CD4-positive, alpha-beta T cell treated with Interleukin-6 at 100 ng/mL for 8 hours (primary cell): ENCODE results near the gene MRPS27.
"Not testable (repeated sequence)": the region's sequence is repeated elsewhere in the genome, so short reads cannot be mapped to it uniquely, and the experiment has no call there.

Experiments used
- DNase-seq: peaks from one replicate; pipeline ENCODE4 v3.0.0-alpha.2; 2020; ENCODE audit warnings: mixed read lengths, low spot score

MRPS27 gene

GRCh38 chr5:72202331-72202825, 117.7 kb downstream of the MRPS27 start:
- DNase-seq: no peak

GRCh38 chr5:72199681-72200080, 120.4 kb downstream of the MRPS27 start:
- DNase-seq: no peak

GRCh38 chr5:72197393-72197792, 122.6 kb downstream of the MRPS27 start:
- DNase-seq: no peak

GRCh38 chr5:72195581-72195980, 124.5 kb downstream of the MRPS27 start:
- no peak for DNase-seq

- DNase-seq: no peak
Observed at GRCh38 chr5:72194846-72195245, 125.2 kb downstream of the MRPS27 start.

- no peak for DNase-seq
Observed at GRCh38 chr5:72191404-72191803, 128.6 kb downstream of the MRPS27 start.

GRCh38 chr5:72189146-72189545, 130.9 kb downstream of the MRPS27 start:
- no peak for DNase-seq

- DNase-seq: no peak
Observed at GRCh38 chr5:72188166-72188565, 131.9 kb downstream of the MRPS27 start.

GRCh38 chr5:72187388-72188075, 132.5 kb downstream of the MRPS27 start:
- DNase-seq: no peak

GRCh38 chr5:72185496-72186329, 134.3 kb downstream of the MRPS27 start:
- no peak for DNase-seq

- no peak for DNase-seq
Observed at GRCh38 chr5:72184408-72184807, 135.6 kb downstream of the MRPS27 start.

GRCh38 chr5:72183101-72183520, 136.9 kb downstream of the MRPS27 start:
- no peak for DNase-seq

- no peak for DNase-seq
Observed at GRCh38 chr5:72182686-72183085, 137.4 kb downstream of the MRPS27 start.

- no peak for DNase-seq
Observed at GRCh38 chr5:72180925-72181324, 139.1 kb downstream of the MRPS27 start.

- DNase-seq: no peak
Observed at GRCh38 chr5:72179816-72180440, 140.1 kb downstream of the MRPS27 start.

GRCh38 chr5:72179028-72179815, 140.8 kb downstream of the MRPS27 start:
- no peak for DNase-seq

- no peak for DNase-seq
Observed at GRCh38 chr5:72177538-72177937, 142.5 kb downstream of the MRPS27 start.

- DNase-seq: no peak
Observed at GRCh38 chr5:72172786-72173185, 147.3 kb downstream of the MRPS27 start.

GRCh38 chr5:72171667-72172066, 148.4 kb downstream of the MRPS27 start:
- no peak for DNase-seq

GRCh38 chr5:72171181-72171580, 148.9 kb downstream of the MRPS27 start:
- not testable (repeated sequence) for DNase-seq

GRCh38 chr5:72170101-72170500, 149.9 kb downstream of the MRPS27 start:
- no peak for DNase-seq
